SK-N-SH treated with all-trans-retinoic acid at 6 μM for 48 hours (cell line): Measurements from ENCODE around the gene SEC24C.

Experiments used
- ARNTL ChIP-seq: fragments of 450-650 bp; formaldehyde crosslinking; IDR thresholded peaks from 2 replicates; pipeline ENCODE4 v1.5.0; 2020; ENCODE audit warnings: low read depth, mild to moderate bottlenecking, moderate library complexity, borderline replicate concordance
- CSDC2 ChIP-seq: fragments of 250-450 bp; sonication (Bioruptor Pico); IDR thresholded peaks from 2 replicates; pipeline ENCODE4 v1.5.0; 2020; ENCODE audit warnings: mild to moderate bottlenecking, moderate library complexity
- CSRNP3 ChIP-seq: fragments of 250-450 bp; sonication (Bioruptor Pico); IDR thresholded peaks from 2 replicates; pipeline ENCODE4 v1.5.1; 2021; ENCODE audit warnings: mild to moderate bottlenecking, moderate library complexity
- ESRRG ChIP-seq: fragments of 250-450 bp; sonication (Bioruptor Pico); IDR thresholded peaks from 2 replicates; pipeline ENCODE4 v1.6.1; 2021; ENCODE audit warnings: mild to moderate bottlenecking
- GLIS3 ChIP-seq: fragments of 250-450 bp; sonication (Bioruptor Pico); IDR thresholded peaks from 2 replicates; pipeline ENCODE4 v1.5.0; 2020; ENCODE audit warnings: mild to moderate bottlenecking, moderate library complexity
- PATZ1 ChIP-seq: fragments of 250-450 bp; sonication (Bioruptor Pico); IDR thresholded peaks from 2 replicates; pipeline ENCODE4 v1.8.0; 2020; ENCODE audit warnings: mild to moderate bottlenecking, moderate library complexity, borderline replicate concordance
- POU6F1 ChIP-seq: fragments of 250-450 bp; sonication (Bioruptor Pico); IDR thresholded peaks from 2 replicates; pipeline ENCODE4 v1.8.0; 2021; ENCODE audit warnings: low read depth, mild to moderate bottlenecking, moderate library complexity, borderline replicate concordance
- RARB ChIP-seq: fragments of 250-450 bp; sonication (Bioruptor Pico); IDR thresholded peaks from 2 replicates; pipeline ENCODE4 v1.8.0; 2021; ENCODE audit warnings: mild to moderate bottlenecking, moderate library complexity
- SNAI2 ChIP-seq: fragments of 250-450 bp; sonication (Bioruptor Pico); IDR thresholded peaks from 2 replicates; pipeline ENCODE4 v1.5.0; 2020; ENCODE audit warnings: mild to moderate bottlenecking, moderate library complexity
- TSHZ2 ChIP-seq: fragments of 250-450 bp; sonication (Bioruptor Pico); IDR thresholded peaks from 2 replicates; pipeline ENCODE4 v1.5.0; 2020; ENCODE audit warnings: mild to moderate bottlenecking, moderate library complexity
- ZC3H10 ChIP-seq: fragments of 250-450 bp; sonication (Bioruptor Pico); IDR thresholded peaks from 2 replicates; pipeline ENCODE4 v1.5.1; 2021; ENCODE audit warnings: mild to moderate bottlenecking, moderate library complexity
- ZFP3 ChIP-seq: fragments of 250-450 bp; sonication (Bioruptor Pico); IDR thresholded peaks from 2 replicates; pipeline ENCODE4 v1.5.0; 2020; ENCODE audit warnings: mild to moderate bottlenecking, moderate library complexity
- ZFP30 ChIP-seq: fragments of 450-650 bp; formaldehyde crosslinking; IDR thresholded peaks from 2 replicates; pipeline ENCODE4 v1.5.0; 2022; ENCODE audit warnings: mild to moderate bottlenecking, moderate library complexity

GRCh38 chr10:73731588-73732375, 12.4 kb upstream of the SEC24C start:
- TF ChIP-seq CSDC2 (CRISPR knock-in tag) (no peak), ZFP3 (CRISPR knock-in tag) (no peak), ESRRG (no peak), ARNTL (CRISPR knock-in tag) (no peak), PATZ1 (CRISPR knock-in tag) (no peak), GLIS3 (CRISPR knock-in tag) (no peak), TSHZ2 (no peak), ZFP30 (CRISPR knock-in tag) (no peak), RARB (CRISPR knock-in tag) (no peak), CSRNP3 (CRISPR knock-in tag) (no peak), POU6F1 (CRISPR knock-in tag) (no peak), ZC3H10 (no peak), SNAI2 (CRISPR knock-in tag) (no peak)
